Brain microvascular endothelial cell (primary cell): Measurements from ENCODE around the gene ANP32B.

Experiments
- DNase-seq: peaks from one replicate; pipeline ENCODE4 v3.0.0-alpha.2; 2020
- H3K27ac ChIP-seq: fragments of 250-450 bp; sonication (Bioruptor Pico); 2 replicates; pipeline ENCODE4 v1.5.1; 2020; ENCODE audit warnings: mild to moderate bottlenecking, moderate library complexity
- H3K27me3 ChIP-seq: fragments of 250-450 bp; sonication (Bioruptor Pico); replicated peaks from 2 replicates; pipeline ENCODE4 v1.5.1; 2020; ENCODE audit warnings: mild to moderate bottlenecking
- H3K36me3 ChIP-seq: fragments of 250-450 bp; sonication (Bioruptor Pico); replicated peaks from 2 replicates; pipeline ENCODE4 v1.5.1; 2020; ENCODE audit warnings: mild to moderate bottlenecking
- H3K4me3 ChIP-seq: 2 replicates; pipeline ENCODE4 v1.5.1; 2011; ENCODE audit warnings: low read depth, mild to moderate bottlenecking, control low read depth, low read length, moderate library complexity
- CTCF ChIP-seq: IDR thresholded peaks from 2 replicates; pipeline ENCODE4 v1.5.1; 2011; ENCODE audit warnings: low read depth, mild to moderate bottlenecking, moderate library complexity, low read length, control low read depth, inconsistent platforms; ENCODE audit errors: missing control alignments
- in situ Hi-C: cut with HindIII; loops from 2 replicates; pipeline ENCODE4 v1.10.0; 2017; ENCODE audit warnings: low sequenced_read_pairs, low pct_ligation_motif_present

Gene ANP32B

GRCh38 chr9:98043915-98044314, 60.8 kb downstream of the ANP32B start:
- no peak for TF ChIP-seq CTCF
- no peak overlapping the region for H3K27ac ChIP-seq
- no peak for DNase-seq
- no peak overlapping the region for H3K4me3 ChIP-seq
- H3K27me3 ChIP-seq, result no peaks in the 10 kb centered on the region
- H3K36me3 ChIP-seq, result no peaks in the 10 kb centered on the region
- in situ Hi-C loops, result no loop called here

- Histone ChIP-seq H3K4me3 (no peak overlapping the region), H3K27me3 (no peaks in the 10 kb centered on the region), H3K36me3 (no peaks in the 10 kb centered on the region), H3K27ac (no peak overlapping the region)
- in situ Hi-C loops, result no loop called here
- no peak for TF ChIP-seq CTCF
- DNase-seq, result no peak
These were observed 62.4 kb downstream of the ANP32B start for GRCh38 chr9:98045234-98046179.

GRCh38 chr9:98046180-98046543, 63.0 kb downstream of the ANP32B start:
- H3K27me3 ChIP-seq, result no peaks in the 10 kb centered on the region
- in situ Hi-C loops, result no loop called here

GRCh38 chr9:98047002-98047401, 63.9 kb downstream of the ANP32B start:
- Histone ChIP-seq H3K27ac (no peak overlapping the region), H3K36me3 (no peaks in the 10 kb centered on the region), H3K4me3 (no peak overlapping the region), H3K27me3 (no peaks in the 10 kb centered on the region)
- DNase-seq, result no peak
- no peak for TF ChIP-seq CTCF
- in situ Hi-C loops, result no loop called here

More at GRCh38 chr9:98046180-98046543, 63.0 kb downstream of the ANP32B start:
- no peak for DNase-seq
- Histone ChIP-seq H3K36me3 (no peaks in the 10 kb centered on the region), H3K4me3 (no peak overlapping the region), H3K27ac (no peak overlapping the region)
- no peak for TF ChIP-seq CTCF

DNA sequence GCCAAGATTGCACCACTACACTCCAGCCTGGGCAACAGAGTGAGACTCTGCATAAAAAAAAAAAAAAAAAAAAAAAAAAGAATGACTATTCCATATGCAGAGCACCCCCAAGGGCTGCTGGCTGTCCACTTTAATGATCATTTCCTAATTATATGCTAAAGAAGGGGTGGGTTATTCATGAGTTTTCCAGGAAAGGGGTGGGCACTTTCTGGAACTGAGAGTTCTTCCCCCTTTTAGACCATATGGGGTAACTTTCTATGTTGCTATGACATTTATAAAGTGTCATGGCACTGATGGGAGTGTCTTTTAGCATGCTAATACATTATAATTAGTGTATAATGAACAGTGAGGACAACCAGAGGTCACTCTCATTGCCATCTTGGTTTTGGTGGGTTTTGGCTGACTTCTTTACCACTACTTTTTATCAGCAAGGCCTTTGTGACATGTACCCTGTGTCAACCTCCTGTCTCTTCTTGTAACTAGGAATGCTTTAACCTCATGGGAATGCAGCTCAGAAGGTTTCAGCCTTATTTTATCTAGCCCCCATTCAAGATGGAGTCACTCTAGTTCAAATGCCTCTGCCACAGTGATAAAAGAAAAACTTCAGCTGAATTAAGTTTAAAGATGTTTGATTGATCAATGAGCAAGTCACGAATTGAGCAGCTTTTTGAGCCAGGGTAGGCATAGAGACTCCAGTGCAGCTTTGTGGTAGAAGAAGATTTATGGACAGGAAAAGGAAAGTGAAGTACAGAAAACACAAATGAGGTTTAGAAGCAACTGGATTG, 66.3 kb downstream of the ANP32B start:
- no peak for DNase-seq
- no peaks in the 10 kb centered on the region for H3K27me3 ChIP-seq
- H3K36me3 ChIP-seq, result no peaks in the 10 kb centered on the region
- TF ChIP-seq CTCF, result no peak
- no peak overlapping the region for H3K27ac ChIP-seq
- in situ Hi-C loops, result no loop called here
- H3K4me3 ChIP-seq, result no peak overlapping the region
